ENCODE data around the gene FAP.

The FAP gene, protein sequence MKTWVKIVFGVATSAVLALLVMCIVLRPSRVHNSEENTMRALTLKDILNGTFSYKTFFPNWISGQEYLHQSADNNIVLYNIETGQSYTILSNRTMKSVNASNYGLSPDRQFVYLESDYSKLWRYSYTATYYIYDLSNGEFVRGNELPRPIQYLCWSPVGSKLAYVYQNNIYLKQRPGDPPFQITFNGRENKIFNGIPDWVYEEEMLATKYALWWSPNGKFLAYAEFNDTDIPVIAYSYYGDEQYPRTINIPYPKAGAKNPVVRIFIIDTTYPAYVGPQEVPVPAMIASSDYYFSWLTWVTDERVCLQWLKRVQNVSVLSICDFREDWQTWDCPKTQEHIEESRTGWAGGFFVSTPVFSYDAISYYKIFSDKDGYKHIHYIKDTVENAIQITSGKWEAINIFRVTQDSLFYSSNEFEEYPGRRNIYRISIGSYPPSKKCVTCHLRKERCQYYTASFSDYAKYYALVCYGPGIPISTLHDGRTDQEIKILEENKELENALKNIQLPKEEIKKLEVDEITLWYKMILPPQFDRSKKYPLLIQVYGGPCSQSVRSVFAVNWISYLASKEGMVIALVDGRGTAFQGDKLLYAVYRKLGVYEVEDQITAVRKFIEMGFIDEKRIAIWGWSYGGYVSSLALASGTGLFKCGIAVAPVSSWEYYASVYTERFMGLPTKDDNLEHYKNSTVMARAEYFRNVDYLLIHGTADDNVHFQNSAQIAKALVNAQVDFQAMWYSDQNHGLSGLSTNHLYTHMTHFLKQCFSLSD

DNA sequence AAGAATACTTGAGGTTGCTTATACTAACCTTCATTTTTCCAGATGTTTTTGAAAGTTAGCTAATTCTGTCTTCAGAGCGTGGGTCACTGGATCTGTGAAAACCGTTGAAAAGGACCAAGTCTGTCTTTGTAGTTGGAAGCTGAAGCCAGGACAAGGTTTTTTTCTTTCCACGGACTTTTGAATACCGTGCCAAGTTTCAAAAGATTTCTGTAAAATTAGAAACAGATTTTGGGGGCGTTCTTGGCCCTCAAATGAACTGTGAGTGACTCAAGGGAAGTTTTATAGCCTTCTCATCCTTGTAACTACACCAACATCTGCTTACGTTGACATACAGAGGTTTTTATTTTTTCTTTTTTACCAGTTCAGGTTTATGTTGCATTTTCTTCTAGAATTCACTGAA is at the start of gene FAP:
Gene FAP (minus strand): TSS at position 152 of the 400 bp plus-strand sequence. CDS start 118 bp downstream, at position 34.
- no peak for DNase-seq

DNA sequence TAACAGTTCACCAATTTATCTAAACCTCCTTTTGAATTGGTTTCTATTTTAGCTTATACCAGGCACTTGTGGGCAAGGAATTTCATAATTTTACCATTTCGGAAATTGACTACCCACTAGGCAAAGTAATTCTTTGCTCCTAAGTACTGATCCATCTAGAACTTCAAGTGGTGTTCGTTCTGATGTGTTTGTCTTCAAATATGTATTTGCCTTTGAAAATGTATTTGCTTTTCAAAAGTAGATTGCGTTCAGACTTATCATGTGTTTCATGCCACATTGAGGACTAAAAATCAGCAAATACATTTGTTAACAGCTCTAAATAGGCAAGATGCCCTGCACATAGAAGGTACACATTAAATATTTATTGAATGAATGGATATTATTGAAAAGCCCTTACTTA is 48.5 kb upstream of the FAP start:
- DNase-seq: no peak

DNA sequence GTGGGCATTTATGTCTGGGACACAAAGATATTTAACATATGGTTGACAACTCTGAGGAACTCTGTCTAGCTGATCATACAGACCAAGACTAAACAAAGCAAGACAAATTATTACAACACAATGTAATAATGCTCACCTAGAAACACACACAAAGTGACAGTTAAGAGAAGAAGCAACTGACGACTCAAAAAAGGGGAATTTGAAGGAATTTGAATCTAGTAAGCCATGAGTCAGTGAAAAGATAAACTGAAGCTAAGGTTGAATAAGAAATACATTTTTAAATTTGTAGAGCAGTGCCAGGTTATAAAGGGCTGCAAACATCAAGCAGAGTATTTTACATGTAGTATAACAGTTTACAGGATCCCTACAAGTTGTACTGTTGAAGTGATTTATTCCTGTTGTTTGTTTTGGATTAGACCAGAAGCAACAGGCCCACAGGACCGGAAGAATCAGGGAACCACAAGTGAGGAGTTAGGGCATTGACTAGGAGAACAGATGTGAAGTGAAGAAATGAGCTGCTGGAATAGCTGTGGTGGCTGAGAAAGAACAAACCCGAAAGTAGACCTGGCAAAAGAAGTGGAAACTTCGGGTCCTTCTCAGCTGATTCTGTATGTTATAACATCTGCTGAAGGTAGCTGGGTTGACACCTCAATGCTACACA is 39.6 kb upstream of the FAP start:
- DNase-seq: no peak

DNA sequence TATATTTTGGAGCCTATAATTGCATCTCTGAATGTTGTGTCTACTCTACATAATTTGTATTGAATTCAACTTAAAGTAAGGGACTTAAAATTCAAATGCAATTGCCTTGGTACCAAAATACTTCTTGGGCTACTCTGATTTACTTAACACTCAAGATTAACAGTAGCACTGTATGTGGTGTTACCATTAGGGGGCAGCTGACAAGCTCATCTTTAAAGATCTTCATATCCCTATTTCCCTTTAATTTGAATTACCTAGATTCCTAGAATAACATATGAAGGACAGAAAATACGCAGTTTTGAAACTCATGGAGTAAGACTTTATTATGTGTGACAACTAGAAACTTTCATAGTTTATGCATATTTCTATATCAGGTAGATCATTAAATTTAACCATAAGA is 37.4 kb upstream of the FAP start:
- no peak for DNase-seq

DNA sequence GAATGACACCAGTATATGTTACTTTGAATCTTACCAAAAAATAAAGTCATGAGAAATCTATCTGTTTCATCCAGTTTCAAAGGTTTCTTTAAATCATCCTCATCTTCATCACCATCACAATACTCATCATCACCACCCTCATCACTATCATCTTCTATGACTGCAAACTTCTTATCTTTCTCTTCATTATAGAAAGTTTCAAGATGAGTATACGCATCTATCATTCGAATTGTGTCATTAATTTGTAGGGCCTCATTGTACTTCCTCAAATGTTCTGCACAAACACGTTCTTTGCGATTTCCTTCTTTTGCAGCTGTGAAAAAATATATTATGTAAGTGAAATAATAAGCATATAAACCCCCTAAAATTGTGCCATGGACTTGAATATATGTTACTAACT is 34.1 kb upstream of the FAP start:
- no peak for DNase-seq

DNA sequence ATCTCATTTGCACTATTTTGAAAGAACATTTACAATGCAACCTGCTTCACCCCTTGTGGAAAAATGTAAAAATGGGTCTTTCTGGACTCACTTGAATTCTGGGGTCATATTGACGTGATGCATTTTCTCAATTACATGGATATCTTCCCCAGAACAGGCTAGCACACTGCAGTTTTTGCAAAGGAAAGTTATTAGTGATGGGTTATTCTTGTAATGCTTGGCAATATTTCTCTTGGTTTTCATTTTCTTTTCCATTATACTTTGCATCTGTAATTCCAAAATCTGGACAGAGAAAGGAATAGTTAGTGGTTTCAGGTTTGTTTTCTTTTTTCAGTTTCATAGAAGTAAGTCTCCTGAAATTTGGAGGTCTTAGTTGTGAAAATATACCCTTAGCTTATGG is 24.8 kb upstream of the FAP start:
- DNase-seq: no peak

DNA sequence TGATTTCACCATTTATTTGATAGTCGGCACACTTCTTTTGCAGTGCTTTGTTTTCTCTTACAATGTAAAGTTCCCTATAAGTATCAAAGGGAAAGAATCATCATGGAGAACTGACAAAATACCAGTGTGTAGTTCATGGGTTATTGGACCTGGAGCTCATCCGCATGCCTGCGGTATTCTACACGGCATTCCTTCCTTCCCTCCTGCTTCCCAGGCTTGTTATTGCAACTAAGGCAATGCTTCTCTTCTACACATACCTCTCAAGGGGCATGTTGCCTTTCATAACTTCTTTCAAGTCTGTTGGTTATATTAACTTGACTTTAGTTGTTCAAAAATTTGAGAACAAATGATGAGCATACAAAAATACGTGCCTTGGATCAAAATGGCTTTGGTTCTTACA is 24.3 kb upstream of the FAP start:
- no peak for DNase-seq

DNA sequence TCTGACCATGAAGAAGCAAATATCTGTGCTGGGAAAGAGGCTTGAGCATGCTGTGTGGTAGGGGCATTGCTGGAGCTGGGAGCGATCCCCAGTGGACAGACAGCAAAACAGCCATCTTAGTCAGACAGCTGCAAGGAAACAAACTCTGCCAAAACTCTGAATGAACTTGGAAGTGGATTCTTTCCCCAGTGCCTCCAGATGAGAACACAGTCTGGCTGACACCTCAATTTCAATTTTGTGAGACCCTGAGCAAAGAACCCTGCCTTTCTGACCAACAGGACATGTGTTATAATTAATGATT is 23.2 kb upstream of the FAP start:
- no peak for DNase-seq

DNA sequence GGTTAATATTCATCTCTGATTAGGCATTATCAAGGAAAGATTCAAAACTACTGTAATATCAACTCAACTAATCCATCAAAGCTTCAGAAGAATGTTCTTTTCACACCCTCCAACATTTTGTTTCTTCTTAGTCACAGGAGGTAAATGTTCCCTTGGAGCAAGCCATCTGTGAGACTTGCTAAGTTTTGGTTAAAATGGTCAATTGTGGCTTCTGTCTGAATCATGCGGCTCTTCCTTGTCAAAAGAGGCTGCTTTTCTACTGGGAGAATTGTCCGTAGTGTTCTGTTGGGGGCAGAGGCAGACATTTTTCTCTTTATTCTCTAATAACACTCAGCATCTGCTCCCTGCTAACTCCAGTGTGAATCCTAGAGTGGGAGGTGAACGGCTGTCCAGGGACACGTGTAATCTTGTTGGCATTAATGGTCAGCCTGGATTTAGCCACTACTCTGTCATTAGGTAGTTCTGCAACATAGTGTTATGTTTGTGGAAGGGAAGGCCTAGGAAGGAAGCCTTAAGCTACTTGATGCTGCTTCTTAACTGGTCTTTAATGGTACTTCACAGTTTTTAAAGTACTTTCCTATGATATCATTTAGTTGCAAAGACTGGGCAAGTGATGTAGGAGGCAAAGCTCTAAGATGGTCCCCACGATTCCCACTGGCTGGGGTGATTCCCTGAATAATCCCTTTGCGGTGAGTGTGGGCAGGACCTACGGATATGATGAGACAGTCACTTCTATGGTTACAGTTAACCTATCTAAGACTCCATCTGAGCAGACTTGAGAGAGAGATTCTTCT is 22.6 kb upstream of the FAP start:
- no peak for DNase-seq

DNA sequence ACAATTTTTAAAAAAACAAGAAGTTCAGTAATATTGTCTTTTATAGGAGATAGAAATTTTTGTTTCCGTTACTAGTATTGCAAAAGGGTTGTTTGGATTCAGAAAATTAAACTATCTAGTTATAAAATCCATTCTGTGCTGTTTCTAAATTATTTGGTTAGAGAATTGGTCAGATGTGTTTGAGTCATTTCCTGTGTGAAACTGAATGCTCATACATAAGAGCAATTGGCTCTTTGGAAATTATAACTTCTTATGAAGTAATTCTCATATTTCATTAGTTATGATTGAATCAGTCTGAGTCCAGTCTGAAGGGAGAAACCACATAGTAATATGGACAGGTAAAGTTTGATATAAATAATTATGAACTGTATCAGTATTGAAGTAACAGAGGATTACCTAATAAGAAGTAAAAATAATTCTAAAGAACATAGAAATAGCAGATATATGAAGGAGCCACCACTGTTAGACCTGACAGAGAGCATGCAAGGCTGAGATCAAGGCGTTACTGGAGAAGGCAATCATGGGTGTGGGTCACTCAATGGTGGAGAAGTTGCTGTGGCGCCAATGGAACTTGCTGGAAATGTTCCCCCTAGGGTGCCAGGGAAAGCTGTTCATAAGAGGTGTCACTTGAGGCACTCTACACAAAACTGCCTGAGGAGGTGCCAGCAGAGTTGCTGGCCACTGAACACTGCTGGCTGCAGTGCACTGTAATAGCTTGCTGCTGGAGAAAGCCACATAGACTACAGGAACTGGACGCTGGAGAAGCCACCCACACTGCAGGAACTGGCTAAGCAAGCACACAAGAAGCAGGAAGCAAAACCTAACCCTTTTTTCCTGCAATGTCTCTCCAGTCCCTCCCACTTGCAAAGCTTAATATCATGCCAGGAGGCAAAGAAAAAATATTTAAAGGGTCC is 18.0 kb upstream of the FAP start:
- no peak for DNase-seq

DNA sequence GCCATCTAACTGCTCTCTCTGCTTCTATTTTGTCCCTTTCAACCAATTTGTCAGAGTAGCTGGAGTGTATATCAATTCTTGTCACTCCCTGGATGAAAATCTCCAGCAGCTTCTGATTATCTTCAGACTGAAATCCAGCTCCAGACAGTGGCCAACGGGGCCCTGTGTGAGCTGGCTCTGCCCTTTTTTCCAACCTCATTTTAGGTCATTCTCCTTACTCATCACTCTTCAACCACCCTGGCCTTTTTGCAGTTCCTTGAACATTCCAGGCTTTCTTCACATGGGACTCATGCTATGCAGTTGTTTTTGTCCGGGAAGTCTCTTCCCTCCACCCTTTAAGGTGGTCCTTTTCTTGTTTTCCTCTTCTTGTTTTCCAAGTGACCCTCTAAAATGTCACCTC is 15.4 kb upstream of the FAP start:
- DNase-seq: no peak

DNA sequence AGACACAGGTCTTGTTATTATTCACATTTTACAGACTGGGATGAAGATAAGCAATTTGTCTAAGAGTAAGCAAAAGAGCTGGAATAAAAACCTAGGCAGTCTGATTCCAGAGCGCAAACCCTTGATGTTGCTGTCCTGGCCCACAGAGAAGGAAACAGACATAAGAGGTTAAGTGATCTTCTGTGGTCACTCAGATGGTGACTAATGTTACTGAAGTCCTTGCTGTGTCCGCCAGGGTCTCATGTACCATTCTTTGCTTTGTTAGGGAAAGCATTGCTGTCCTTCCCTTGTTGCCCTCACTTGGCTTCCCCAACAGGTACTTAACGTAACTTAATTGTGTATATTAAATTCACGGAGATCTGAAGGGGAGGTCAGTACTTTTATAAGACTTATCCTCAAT is 14.9 kb upstream of the FAP start:
- no peak for DNase-seq

DNA sequence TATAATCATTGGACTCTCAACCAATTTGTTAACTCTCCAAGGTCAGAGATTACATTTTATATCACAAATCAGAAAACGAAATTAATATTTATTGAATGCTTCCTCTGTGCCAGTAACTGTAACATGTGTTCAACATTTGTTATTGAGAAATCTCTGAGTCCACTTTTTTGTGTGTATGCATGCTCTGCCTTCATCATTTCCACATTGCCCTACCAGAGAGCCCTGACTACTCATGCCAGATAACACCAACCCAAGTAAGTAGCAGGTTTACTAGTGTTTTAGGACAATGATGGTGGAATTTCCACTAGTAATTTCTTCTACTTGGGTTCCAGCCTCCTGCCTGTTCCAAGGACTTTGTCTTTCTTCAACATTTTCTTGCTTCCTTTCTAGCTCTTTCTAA is 14.2 kb upstream of the FAP start:
- no peak for DNase-seq

DNA sequence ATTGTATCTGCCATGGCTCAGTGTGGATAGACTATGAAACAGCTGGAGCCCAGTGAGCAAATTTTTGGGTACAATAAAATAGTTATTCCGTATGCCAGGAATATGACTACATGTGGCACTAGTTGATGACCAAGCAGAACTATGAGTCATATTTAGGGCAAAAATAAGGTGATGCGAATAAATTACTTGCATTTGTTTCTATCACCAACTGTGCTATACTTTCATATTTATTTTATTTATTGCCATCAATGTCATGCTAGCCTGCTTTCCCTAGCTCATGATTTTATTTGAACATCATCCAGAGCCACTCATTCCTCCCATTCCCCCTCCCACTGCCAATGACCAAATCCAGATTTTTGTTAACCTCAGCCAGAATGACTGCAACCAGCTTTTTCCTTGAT is 13.3 kb upstream of the FAP start:
- DNase-seq: no peak

DNA sequence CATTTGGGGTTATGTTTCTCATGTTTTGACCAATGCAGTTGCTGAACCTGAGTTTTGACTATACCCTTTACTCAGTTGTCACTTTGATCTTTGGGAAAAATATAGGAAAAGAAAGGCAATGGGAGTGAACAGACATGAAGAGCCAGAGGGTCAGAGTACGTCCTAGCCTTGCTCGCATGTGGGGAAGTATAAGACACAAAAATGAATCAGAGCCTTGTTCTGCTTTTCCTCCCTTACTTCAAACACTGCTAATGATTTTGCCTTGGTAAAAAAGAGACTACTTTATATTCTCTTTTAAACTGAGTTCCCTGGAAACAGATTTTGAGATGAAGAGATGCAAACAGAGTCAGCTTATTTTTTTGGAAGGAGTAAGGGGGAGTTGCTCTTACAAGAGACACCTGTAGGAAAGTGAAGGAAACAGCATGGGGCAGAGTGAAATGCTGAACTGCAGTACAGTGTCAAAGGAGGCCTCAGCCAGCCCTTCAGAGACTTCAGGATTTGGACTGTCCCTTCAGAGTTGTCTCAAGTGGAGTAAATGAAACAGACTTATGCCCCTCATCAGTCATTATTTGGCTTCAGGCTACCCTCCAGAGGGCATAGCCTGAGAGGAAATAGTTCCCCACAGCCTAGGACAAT is 11.1 kb upstream of the FAP start:
- no peak for DNase-seq

DNA sequence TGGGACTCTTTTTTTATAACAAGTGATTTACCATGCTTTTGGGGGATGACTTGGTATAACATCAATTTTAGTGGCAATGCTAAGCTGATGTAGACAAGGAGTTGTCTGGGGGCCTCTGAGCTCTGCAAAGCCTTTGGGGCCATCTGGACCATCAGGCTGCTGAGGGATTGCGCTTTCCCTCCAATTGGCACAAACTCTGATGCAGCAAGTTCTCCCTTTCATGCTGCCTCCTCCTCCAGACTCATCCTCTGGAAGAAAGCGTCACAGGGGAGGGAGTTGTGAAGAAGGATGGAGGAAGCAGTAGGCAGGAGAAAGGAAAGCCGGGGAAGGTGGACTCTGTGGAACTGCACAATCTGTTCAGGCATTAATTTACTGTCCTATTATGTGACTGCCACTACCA is 10.2 kb upstream of the FAP start:
- no peak for DNase-seq

DNA sequence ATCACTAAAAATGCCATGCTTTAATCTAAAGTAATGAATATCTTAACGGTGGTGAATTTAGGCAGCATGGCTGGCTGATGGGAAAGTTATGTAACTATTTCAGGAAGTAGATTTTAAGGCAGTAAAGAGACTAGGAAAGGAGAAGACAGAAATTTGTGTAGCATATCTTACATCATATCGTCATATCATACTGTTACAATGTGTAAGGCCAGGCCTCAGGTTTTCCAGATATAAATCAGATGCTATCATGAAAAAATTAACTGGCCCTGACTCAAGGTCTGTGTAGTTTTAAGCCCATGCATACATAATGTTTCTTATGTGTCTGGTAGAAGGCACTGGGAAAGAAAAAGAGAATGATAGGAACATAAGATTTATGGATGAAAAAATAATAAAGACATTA is 8.9 kb upstream of the FAP start:
- DNase-seq: no peak

DNA sequence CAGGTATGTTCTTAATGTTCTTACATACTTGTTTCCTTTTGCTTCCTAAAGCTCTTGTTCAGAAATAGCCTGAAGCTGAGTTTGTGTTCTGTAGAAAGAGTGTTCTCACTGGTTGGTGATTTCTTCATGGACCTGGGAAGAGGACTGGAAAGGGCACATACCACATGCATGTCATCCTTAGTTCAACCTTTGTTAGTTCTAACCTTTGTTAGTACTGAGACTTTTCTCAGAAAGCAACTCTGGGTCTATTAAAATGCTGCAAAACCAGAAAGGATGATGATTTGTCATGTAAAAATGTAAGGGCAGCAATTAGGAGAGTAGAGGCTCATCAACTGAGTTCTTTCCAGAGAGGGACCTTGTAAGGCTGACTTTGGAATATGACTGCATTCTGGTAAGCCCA is 2.5 kb upstream of the FAP start:
- no peak for DNase-seq

DNA sequence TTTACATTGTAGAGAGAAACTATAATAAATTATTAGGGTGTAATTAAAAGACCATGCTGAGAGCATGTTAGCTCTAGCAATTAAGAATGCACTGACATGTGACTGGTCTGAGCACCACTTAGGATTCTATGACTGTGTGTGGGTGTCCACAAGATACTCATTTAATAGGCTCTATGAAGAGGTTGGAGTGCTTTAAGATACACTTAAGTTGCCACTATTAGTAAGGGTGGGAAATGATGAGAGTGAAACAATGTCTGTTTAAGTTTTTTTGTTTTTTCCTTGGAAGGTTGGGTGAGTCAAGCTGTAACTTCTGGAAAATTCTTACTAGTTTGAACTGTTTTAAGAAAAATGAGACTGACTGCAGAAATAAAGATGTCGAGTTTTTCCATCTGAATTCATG is 1.8 kb upstream of the FAP start:
- DNase-seq: no peak

DNA sequence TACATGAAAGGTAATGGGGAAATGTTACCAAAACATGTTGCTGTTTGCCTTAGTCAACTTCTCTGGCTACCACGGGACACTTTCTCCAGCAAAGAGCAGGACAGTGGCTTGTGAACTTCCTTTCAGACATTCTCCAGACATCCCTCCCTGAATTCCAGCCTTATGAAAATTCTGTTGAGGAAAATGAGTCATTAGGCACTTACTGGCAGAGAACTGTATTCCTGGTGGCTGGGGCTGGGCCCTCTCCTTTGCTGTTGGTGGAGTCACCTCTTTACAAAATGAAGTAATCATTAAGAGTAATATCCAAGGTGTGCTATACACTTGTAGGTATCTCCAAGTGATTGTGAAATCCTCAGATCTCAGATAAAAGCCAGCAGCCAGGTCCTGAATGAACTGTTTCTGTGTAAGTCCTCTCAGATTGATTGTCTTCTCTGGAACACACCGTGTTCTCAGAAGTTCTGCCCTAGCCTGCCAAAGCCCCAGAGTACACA is 1.3 kb upstream of the FAP start:
- no peak for DNase-seq

DNA sequence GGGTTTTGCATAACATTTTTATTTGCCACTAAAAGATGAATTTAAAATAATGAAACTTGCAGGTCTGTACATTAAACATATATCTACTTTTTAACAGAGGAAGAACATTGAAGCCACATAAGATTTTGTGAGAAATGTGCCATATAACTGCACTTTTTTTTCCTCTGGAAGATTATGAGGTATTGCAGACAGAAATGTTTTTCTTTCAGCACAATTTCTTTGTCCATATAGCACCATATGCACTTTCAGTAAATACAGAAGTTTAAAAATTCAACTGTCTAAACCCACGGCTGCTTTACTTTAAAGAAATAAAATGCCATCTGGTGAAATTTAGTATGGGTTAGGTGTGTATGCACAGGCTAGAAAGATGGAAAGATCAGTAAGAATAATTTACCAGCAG is 470 bp upstream of the FAP start:
- no peak for DNase-seq
